GM13976 (cell line): ENCODE results near the gene PBRM1.

ENCODE experiments used
- DNase-seq: peaks from one replicate; pipeline ENCODE4 v3.0.0; 2012; ENCODE audit warnings: low spot score
- in situ Hi-C: fragments of 300-500 bp; cut with MboI; formaldehyde crosslinking; loops from one replicate; pipeline ENCODE4 v1.12.0; 2022; ENCODE audit warnings: low sequenced_read_pairs, mixed read lengths, inconsistent platforms; ENCODE audit not compliant: unreplicated experiment
- TF ChIP-seq, protein P1 (sequence below): IDR thresholded peaks from 2 replicates; pipeline ENCODE4 v1.5.1; 2012; ENCODE audit warnings: borderline replicate concordance, mild to moderate bottlenecking; ENCODE audit not compliant: insufficient read depth; ENCODE audit errors: extremely low read depth, missing control alignments, control extremely low read depth

PBRM1 gene

GRCh38 chr3:52507359-52507758 is 178.4 kb downstream of the PBRM1 start:
- in situ Hi-C loops = no loop called here
- TF ChIP-seq, protein P1, sequence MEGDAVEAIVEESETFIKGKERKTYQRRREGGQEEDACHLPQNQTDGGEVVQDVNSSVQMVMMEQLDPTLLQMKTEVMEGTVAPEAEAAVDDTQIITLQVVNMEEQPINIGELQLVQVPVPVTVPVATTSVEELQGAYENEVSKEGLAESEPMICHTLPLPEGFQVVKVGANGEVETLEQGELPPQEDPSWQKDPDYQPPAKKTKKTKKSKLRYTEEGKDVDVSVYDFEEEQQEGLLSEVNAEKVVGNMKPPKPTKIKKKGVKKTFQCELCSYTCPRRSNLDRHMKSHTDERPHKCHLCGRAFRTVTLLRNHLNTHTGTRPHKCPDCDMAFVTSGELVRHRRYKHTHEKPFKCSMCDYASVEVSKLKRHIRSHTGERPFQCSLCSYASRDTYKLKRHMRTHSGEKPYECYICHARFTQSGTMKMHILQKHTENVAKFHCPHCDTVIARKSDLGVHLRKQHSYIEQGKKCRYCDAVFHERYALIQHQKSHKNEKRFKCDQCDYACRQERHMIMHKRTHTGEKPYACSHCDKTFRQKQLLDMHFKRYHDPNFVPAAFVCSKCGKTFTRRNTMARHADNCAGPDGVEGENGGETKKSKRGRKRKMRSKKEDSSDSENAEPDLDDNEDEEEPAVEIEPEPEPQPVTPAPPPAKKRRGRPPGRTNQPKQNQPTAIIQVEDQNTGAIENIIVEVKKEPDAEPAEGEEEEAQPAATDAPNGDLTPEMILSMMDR = no peak
- DNase-seq = no peak

DNA sequence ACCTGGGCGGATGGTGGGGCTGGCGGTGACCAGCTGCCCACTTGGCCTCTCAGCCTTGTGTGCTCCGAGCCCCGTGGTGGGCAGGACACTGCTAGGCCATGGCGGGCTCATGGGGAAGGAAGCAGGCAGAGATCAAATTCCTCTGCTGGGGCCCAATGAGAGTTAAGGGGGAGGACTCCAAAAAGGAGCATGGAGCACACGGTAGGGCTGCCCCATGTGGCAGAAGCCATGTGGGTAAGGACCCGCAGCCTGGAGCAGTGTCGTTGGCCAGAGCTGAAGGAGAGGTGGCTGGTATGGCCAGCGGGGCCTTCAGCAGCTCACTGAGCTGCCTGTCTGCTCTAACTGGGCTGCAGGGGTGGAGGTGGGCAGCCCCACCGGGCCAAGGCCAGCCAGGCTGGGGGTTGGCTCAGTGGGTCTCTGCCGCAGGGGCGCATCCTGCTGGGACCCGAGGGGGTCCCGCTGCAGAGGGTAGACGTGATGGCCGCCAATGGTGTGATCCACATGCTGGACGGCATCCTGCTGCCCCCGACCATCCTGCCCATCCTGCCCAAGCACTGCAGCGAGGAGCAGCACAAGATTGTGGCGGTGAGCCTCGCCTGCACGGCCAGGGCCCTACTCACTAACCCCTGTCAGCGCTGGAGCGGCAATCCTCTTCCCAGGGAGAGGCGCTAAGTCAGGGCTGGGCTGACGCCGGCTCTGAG is 179.3 kb downstream of the PBRM1 start:
- no peak for DNase-seq
- in situ Hi-C loops = no loop called here
- TF ChIP-seq, protein P1 = no peak

DNA sequence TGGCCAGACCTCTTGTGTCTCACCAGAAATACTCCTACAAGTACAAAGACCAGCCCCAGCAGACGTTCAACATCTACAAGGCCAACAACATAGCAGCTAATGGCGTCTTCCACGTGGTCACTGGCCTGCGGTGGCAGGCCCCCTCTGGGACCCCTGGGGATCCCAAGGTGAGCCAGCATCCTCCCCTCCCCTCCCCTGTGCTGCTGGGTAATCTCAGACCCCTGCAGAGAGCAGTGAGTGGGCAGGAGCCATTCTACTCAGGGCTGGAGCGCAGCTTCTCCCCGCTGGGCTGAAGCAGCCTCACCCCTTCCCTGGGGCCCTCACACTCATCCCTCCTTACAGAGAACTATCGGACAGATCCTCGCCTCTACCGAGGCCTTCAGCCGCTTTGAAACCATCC is 180.7 kb downstream of the PBRM1 start:
- TF ChIP-seq, protein P1 = no peak
- DNase-seq = no peak
- in situ Hi-C loops = no loop called here

GRCh38 chr3:52503788-52504424 is 181.8 kb downstream of the PBRM1 start:
- in situ Hi-C loops = no loop called here
- DNase-seq = no peak
- TF ChIP-seq, protein P1 = no peak

DNA sequence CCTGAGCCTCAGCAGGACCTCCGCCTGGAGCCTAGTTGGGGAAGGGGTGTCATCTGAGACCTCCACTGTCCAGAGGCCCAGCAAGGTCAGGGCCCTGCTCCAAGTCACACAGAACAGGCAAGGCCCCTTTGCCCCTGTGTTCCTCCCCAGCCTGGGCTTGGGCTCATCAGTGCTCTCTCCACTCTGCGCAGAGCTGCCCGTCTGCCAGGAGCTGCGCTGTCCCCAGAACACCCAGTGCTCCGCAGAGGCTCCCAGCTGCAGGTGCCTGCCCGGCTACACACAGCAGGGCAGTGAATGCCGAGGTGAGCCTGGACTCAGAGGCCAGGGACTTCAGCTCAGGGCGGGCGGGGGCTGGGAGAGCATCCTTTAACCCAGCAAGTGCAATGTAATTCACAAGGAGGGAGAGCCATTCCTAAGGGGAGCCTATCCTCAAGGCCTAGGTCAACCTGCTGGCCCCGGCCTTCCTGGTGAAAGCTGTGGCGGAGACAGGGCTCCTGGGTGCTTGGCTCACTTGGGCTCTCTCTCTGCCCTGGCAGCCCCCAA is 182.8 kb downstream of the PBRM1 start:
- TF ChIP-seq, protein P1 = no peak
- DNase-seq = no peak
- in situ Hi-C loops = no loop called here

GRCh38 chr3:52502001-52502400 is 183.7 kb downstream of the PBRM1 start:
- in situ Hi-C loops = no loop called here
- no peak for DNase-seq
- TF ChIP-seq, protein P1 = no peak

DNA sequence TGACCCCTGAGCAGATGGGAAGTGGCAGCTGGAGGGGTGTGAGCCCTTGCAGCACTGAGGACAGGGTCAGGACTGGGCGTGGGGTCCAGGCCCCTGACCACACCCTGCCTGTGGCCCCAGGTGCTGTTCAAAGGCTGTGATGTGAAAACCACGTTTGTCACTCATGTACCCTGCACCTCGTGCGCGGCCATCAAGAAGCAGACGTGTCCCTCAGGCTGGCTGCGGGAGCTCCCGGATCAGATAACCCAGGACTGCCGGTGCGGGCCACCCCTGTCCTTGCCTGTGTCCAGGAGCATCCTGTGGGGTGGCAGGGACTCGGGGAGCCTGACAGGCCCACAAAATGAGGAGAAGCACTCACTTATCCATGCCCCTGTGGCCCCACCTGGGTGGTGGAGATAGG is 184.7 kb downstream of the PBRM1 start:
- TF ChIP-seq, protein P1 = no peak
- DNase-seq = no peak
- in situ Hi-C loops = no loop called here
